NCI-H2171 treated with DMSO at 0.1 percent for 48 hours (cell line): ENCODE results near the gene MAGEB16.

ENCODE experiments used
- DNase-seq: peaks from one replicate; lab custom pipeline; 2025; lab: John Stamatoyannopoulos, UW

Gene MAGEB16

GRCh38 chrX:35798042-35798441, at the start of gene MAGEB16:
Gene MAGEB16, plus strand, starts transcription at chrX:35798342. Its CDS starts 3,855 bp downstream, at chrX:35802197.
- DNase-seq = no peak

- DNase-seq = no peak
Measured at GRCh38 chrX:35773958-35774564, 24.1 kb upstream of the MAGEB16 start.

GRCh38 chrX:35785075-35785474, 13.1 kb upstream of the MAGEB16 start:
- no peak for DNase-seq

- no peak for DNase-seq
Measured at GRCh38 chrX:35786271-35786670, 11.9 kb upstream of the MAGEB16 start.

- DNase-seq = no peak
Measured at GRCh38 chrX:35787867-35788266, 10.3 kb upstream of the MAGEB16 start.

GRCh38 chrX:35800474-35800873, 2.3 kb downstream of the MAGEB16 start:
- no peak for DNase-seq

- no peak for DNase-seq
Measured at GRCh38 chrX:35809781-35810180, 11.6 kb downstream of the MAGEB16 start.

GRCh38 chrX:35819241-35819640, 21.1 kb downstream of the MAGEB16 start:
- DNase-seq = no peak

GRCh38 chrX:35826503-35826902, 28.4 kb downstream of the MAGEB16 start:
- DNase-seq = no peak

- DNase-seq = no peak
Measured at GRCh38 chrX:35829501-35829900, 31.4 kb downstream of the MAGEB16 start.

GRCh38 chrX:35841872-35842271, 43.7 kb downstream of the MAGEB16 start:
- DNase-seq = no peak

GRCh38 chrX:35842674-35843073, 44.5 kb downstream of the MAGEB16 start:
- no peak for DNase-seq

- no peak for DNase-seq
Measured at GRCh38 chrX:35847736-35848135, 49.6 kb downstream of the MAGEB16 start.
